Measurements from ENCODE around the gene GYPA.
"Not testable (repeated sequence)": the region's sequence is repeated elsewhere in the genome, so short reads cannot be mapped to it uniquely, and the experiment has no call there.

GYPA gene

GRCh38 chr4:144115519-144115918 lies 25.0 kb downstream of the GYPA start:
- no peak for DNase-seq (ENCODE audit: low read depth)
- TF ChIP-seq, protein P1, sequence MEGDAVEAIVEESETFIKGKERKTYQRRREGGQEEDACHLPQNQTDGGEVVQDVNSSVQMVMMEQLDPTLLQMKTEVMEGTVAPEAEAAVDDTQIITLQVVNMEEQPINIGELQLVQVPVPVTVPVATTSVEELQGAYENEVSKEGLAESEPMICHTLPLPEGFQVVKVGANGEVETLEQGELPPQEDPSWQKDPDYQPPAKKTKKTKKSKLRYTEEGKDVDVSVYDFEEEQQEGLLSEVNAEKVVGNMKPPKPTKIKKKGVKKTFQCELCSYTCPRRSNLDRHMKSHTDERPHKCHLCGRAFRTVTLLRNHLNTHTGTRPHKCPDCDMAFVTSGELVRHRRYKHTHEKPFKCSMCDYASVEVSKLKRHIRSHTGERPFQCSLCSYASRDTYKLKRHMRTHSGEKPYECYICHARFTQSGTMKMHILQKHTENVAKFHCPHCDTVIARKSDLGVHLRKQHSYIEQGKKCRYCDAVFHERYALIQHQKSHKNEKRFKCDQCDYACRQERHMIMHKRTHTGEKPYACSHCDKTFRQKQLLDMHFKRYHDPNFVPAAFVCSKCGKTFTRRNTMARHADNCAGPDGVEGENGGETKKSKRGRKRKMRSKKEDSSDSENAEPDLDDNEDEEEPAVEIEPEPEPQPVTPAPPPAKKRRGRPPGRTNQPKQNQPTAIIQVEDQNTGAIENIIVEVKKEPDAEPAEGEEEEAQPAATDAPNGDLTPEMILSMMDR (conservative IDR thresholded peaks at IDR 0.05; ENCODE audit: low read length), result no peak
- H3K4me3 ChIP-seq (ENCODE audit: low read length), result no peak overlapping the region

DNA sequence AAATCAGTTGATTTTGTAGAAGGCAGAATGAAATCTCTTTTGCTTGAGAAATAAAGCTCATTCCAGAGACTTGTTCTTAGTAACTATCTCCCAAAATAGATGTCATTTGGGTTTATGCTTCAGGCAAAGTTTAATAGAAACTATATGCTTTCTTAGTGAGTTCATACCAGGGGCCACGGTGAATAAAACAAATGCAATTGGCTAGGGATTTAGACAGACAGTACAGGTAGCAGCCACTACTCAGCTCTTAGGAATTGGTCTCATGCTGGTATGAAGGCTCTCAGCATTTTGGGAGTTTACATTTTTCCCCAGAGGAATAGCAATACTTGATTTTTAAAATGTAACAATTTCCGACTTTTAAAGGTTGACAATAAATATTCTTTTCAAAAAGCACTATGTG lies 27.0 kb downstream of the GYPA start:
- TF ChIP-seq, protein P1 (conservative IDR thresholded peaks at IDR 0.05; ENCODE audit: low read length), result no peak
- no peak for DNase-seq (ENCODE audit: low read depth)

GRCh38 chr4:144104509-144105130 lies 35.9 kb downstream of the GYPA start:
- H3K4me3 ChIP-seq (ENCODE audit: low read length), result no peak overlapping the region
- TF ChIP-seq, protein P1 (conservative IDR thresholded peaks at IDR 0.05; ENCODE audit: low read length), result no peak
- no peak for DNase-seq (ENCODE audit: low read depth)

More for the DNA sequence above, 27.0 kb downstream of the GYPA start:
- no peak overlapping the region for H3K4me3 ChIP-seq (ENCODE audit: low read length)

DNA sequence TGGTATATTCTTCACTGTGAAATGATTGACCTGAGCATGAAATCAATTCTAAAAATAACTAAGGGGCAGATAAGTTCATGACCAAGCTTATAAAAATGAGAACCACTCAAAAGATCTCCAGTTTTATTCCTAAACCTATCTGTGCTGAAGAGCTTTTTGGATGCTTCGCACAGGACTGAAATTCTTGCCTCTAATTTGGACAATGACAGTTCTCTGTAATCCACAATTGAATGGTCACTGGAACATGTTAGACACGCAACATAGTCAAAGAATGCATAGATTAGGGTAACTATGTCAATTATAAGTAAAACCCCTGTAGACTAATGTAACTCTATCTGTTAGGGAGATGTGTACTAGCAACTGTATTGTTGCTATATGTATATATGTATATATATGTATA lies 42.7 kb downstream of the GYPA start:
- H3K4me3 ChIP-seq (ENCODE audit: low read length), result not testable (repeated sequence)

DNA sequence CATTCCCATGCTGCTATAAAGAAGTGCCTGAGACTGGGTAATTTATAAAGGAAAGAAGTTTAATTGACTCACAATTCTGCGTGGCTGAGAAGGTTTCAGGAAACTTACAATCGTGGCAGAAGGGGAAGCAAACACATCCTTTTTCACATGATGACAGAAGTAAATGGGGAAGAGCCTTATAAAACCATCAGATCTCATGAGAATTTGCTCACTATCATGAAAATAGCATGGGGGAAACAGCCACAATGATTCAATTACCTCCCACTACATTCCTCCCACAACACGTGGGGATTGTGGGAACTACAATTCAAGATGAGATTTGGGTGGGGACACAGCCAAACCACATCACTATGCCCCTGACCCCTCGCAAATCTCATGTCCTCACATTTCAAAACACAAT lies 46.5 kb downstream of the GYPA start:
- not testable (repeated sequence) for H3K4me3 ChIP-seq (ENCODE audit: low read length); DNase-seq (ENCODE audit: low read depth)

More for the DNA sequence above, 42.7 kb downstream of the GYPA start:
- not testable (repeated sequence) for DNase-seq (ENCODE audit: low read depth)

- not testable (repeated sequence) for DNase-seq (ENCODE audit: low read depth)
Observed at GRCh38 chr4:144091181-144091580, 49.3 kb downstream of the GYPA start.

GRCh38 chr4:144090744-144091143 lies 49.8 kb downstream of the GYPA start:
- H3K4me3 ChIP-seq (ENCODE audit: low read length), result no peak overlapping the region
- TF ChIP-seq, protein P1 (conservative IDR thresholded peaks at IDR 0.05; ENCODE audit: low read length), result no peak
- DNase-seq (ENCODE audit: low read depth), result no peak

More at GRCh38 chr4:144091181-144091580, 49.3 kb downstream of the GYPA start:
- H3K4me3 ChIP-seq (ENCODE audit: low read length), result not testable (repeated sequence)

GRCh38 chr4:144082053-144082452 lies 58.5 kb downstream of the GYPA start:
- not testable (repeated sequence) for DNase-seq (ENCODE audit: low read depth); H3K4me3 ChIP-seq (ENCODE audit: low read length)

DNA sequence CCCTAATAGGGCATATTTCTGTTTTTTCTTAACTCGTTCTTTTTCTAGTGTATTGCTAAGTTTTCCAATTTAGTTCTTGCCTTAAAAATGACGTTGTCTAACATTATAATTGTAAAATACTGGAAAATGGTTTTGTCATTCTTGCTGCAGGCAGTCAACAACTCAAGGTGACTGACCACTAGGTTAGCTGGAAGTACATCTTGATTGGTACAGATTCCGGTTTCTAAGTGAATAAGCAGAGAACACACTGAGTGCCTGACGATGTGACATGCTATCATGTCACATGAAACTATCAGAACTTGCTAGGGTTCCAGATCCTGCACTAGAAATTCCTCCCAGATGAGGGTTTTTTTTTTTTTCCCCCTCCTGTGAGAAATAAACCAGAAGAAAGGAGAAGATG lies 60.4 kb downstream of the GYPA start:
- DNase-seq (ENCODE audit: low read depth); H3K4me3 ChIP-seq (ENCODE audit: low read length): not testable (repeated sequence)

DNA sequence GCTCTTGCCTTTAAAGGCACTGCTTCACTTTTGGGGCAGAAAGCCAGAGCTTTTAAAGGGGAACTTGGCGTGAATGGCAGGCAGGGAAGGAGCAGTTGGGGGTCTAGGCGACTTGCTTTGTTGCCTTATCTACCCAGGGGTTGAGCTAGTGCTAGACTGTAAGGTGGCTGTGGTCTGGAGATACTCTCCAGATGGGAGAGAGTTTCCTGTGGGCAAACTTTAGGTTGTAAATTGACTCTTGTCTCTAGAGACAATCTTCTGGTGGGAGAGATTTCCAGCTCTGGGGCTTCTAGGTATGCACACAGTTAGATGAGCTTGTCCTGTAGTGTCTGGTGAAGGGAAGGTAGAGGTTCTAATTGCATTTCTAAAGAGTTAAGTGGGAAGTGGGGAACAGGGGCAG lies 61.8 kb downstream of the GYPA start:
- not testable (repeated sequence) for DNase-seq (ENCODE audit: low read depth)

GRCh38 chr4:144061556-144061955 lies 79.0 kb downstream of the GYPA start:
- not testable (repeated sequence) for H3K4me3 ChIP-seq (ENCODE audit: low read length); DNase-seq (ENCODE audit: low read depth)

More for the DNA sequence above, 61.8 kb downstream of the GYPA start:
- H3K4me3 ChIP-seq (ENCODE audit: low read length), result not testable (repeated sequence)

- not testable (repeated sequence) for DNase-seq (ENCODE audit: low read depth); H3K4me3 ChIP-seq (ENCODE audit: low read length)
Observed at GRCh38 chr4:144060234-144060859, 80.2 kb downstream of the GYPA start.

Data from AG10803 (cell line).